GM10847 (cell line): Measurements from ENCODE around the gene CDKN1A.

Experiments
- POLR2A ChIP-seq: IDR thresholded peaks from 2 replicates; pipeline ENCODE4 v1.6.1; 2011; ENCODE audit not compliant: insufficient read length; ENCODE audit errors: extremely low read depth

Gene CDKN1A

GRCh38 chr6:36717871-36718540 lies 39.5 kb downstream of the CDKN1A start:
- TF ChIP-seq POLR2A = no peak

DNA sequence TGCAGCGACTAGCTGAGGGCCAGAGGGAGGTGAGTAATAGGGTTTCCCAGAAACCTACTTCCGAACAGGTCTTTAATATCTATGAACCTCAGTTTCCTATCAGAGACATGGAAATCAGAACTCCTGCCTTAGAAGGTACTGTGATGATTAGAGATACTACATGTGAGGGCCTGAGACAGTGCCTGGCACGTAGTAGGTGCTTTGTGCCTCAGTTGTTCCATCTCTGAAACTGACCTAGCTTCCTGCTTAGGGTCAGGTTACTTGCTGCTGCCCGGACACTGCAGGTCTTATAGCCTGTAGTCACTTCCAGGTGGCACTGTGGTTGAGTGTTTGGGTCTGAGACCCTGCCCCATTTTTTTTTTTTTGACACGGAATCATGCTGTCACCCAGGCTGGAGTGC lies 40.0 kb downstream of the CDKN1A start:
- TF ChIP-seq POLR2A = no peak

DNA sequence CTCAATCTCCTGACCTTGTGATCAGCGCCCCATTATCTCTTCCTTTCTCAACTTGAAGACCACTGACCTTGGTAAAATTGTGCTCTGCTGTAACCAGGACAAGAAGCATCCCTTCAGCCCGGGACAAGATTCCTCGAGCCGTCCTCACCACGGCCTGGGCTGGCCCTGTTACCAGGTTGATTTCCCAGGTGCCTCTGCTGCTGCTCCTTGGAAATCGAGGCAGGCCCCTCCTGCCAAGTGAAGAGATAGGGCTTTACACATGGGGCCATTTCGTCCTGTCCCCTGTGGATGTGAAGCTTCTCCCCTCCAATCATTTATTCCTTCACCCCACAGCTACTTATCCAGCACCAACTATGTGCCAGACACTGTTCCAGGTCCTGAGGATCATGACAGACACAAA lies 40.6 kb downstream of the CDKN1A start:
- no peak for TF ChIP-seq POLR2A

DNA sequence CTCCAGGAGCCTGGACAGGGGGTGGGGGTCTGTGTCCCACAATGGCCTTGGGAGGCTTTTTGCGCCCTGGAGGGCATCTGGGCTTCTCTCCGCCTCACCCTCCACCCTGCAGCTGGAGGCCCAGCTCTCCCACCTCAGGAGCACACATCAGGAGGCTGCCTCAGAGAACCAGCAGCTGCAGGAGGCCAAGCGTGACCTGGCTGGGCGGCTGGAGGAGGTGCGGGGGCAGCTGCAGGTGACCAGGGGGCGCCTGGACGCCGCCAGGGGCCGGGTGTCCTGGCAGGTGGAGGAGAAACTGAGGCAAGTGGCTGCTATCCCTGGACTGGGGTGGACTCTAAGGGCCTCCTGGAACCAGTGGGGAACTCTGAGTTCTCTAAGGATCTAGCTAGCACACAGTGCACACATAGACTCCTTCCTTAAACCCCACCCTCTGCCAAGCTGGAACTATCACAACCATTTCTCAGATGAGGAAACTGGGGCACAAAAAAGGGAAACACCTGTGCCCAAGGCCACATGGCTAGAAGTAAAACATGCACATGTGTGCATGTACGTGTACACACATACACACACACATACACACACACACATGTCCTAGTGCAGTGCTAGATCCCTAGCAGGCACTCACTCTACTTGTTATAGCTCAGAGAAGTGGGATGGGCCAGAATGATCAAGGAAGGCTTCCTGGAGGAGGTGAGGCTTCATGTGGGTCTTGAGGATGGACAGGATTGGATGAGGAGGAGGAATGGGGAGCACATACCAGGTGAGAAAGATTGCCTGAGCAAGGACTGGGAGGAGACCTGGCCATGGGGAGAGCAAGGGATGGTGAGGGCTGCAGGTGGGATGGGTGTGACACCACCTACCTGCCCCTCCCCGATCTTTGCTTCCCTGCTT lies 42.0 kb downstream of the CDKN1A start:
- no peak for TF ChIP-seq POLR2A

GRCh38 chr6:36721369-36722140 lies 43.0 kb downstream of the CDKN1A start:
- no peak for TF ChIP-seq POLR2A

- no peak for TF ChIP-seq POLR2A
Measured at GRCh38 chr6:36722365-36722764, 43.9 kb downstream of the CDKN1A start.

GRCh38 chr6:36722879-36723278 lies 44.4 kb downstream of the CDKN1A start:
- no peak for TF ChIP-seq POLR2A

DNA sequence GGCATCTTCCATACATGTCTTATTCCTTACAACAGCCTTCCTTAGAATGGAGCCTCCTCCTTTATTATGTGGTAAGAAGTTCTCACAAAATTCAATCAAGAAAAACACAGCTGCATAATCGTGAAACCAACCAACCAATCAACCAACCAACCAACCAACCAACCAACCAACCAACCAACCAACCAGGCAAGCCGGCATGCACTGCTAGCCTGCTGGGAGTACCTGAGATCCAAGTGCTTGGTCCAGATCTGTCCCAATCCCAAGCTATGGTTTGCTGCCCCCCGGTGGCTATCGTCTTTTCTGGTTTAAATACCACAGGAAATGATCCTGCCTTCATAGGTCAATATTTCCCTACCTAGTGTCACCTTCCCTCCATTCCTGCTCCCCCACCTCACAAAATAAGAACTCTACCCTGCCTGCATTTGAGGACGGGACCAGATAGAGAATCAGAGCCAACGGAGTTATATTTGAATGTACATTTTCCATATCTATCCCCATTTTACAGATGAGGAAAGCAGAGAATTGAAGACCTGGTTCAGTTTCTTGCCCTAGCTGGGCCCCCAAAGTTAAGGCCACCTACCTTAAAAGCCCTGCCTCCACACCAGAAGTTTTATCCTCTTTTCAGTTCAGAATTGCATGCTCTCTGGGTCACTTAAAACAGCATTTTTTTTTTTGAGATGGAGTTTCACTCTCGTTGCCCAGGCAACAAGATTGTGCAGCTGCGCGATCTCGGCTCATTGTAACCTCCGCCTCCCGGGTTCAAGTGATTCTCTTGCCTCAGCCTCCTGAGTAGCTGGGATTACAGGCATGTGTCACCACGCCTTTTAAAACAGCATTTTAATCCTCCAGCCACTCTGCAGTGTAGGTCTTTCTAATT lies 46.2 kb downstream of the CDKN1A start:
- no peak for TF ChIP-seq POLR2A

GRCh38 chr6:36725581-36725980 lies 47.1 kb downstream of the CDKN1A start:
- TF ChIP-seq POLR2A = no peak

- no peak for TF ChIP-seq POLR2A
Measured at GRCh38 chr6:36727505-36728021, 49.0 kb downstream of the CDKN1A start.

DNA sequence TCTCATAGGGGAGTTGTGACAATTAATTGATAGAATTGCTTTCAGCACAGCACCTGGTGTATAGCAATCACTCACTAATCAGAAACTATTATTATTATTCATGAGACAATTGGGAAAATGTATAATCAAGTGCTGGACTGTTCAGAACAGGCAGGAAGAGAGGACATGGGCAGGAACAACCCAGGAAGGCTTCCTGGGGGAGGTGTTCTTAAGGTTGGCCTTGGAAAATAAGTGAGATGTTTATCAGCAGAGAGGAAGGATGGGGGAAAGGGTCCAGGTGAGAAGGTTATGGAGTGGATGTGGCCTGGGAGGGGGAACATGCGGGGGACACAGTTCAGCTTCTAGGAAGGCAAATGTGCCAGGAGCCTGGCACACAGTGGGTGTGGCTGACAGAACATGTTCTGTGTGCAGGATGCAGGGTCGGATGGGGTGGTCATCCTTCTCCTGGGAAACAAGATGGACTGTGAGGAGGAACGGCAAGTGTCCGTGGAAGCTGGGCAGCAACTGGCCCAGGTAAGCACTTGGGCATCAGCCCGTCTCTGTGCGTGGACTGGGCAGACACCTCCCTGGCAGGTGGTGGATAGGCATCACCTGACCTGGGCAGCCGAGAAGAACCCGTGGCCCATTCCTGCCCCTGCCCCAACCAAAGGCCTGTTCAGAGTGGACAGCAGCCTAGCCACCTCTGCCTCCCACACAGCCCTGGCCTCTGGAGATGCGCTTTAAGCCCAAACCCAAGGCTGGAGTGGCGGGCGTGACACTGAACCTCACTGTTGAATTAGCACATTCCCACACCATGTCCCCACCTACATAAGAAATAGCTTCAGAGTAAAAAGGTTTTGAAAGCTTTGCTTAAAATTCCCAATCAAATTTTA lies 50.0 kb downstream of the CDKN1A start:
- no peak for TF ChIP-seq POLR2A

DNA sequence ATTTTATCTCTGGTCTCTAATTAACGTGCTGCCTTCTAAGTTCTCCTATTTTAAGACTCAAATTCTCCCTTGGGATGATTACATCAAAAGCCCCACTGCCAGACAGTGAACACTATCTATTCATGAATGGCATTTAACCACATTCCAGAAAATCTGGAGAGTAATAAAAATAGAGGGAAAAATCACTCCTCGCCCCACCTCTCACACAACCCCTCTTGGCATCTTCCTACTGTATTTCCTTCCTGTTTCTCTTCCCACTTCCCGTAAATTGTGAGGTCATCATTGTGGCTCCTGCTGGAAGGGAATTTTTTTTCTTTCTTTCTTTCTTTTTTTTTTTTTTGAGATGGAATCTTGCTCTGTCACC lies 50.6 kb downstream of the CDKN1A start:
- no peak for TF ChIP-seq POLR2A
